Measurements from ENCODE around the gene FTL.

GRCh38 chr19:48921721-48922500 lies 43.2 kb upstream of the FTL start:
- no peak for TF ChIP-seq CTCF (conservative IDR thresholded peaks at IDR 0.05; ENCODE audit: low read length)
- TF ChIP-seq EZH2phosphoT487 (IDR thresholded peaks at IDR 0.05; ENCODE audit: borderline replicate concordance, low read depth, low read length), result no peak
